HUDEP-2 (cell line): Measurements from ENCODE around the gene RALY.
A peak's percentile ranks its signal among the peaks of the same experiment; 100 is the strongest.

Source experiments
- DNase-seq, 76 experiments: peaks; one replicate each; lab custom pipeline; 2025; ENCODE audit not compliant: unreplicated experiment in 76 of 76; lab: John Stamatoyannopoulos, UW

Gene RALY

DNA sequence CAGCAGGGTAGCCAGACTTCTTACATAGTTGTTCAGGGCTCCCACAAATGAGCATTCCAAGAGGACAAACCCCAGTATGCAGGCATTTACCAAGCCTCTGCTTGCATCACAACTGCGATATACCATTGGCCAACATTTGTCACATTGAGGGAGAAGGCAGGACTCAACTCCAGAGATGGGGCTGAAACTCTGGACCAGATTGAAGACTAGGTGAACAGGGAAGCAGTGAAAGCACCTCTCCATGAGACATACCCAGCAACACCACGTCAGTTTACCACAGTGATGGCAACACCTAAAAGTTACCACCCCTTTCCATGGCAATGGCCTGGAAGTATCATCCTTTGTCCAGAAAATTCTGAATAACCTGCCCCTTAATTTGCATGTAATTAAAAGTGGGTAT lies 7.9 kb upstream of the RALY start:
- no peak for DNase-seq

DNA sequence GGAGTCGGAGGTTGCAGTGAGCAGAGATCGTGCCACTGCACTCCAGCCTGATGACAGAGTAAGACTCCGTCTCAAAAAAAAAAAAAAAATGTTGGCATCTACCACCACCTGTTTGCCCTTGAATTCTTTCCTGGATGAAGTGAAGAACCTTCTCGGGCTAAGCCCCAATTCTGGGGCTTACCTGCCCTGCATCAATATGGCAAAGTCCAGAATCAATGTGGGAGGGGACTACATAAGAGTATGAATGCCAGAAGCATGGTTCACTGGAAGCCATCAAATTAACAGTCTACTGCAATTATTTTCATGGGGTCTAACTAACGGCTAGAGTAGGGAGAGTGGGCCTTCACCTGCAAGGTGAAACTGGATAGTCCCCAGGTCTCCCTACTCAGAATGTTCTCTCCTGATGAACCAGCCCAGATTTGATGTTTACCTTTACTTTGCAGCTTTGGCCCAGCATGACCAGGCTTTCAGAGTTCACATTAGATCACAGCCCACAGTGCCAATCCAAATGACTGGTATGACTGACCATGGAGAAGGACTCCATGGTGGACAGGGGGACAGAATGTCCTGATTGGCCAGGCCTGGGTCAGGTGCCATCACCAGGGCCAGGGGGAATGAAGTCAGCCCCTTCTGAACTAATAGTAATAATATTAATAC lies 7.0 kb upstream of the RALY start:
- DNase-seq: no peak

DNA sequence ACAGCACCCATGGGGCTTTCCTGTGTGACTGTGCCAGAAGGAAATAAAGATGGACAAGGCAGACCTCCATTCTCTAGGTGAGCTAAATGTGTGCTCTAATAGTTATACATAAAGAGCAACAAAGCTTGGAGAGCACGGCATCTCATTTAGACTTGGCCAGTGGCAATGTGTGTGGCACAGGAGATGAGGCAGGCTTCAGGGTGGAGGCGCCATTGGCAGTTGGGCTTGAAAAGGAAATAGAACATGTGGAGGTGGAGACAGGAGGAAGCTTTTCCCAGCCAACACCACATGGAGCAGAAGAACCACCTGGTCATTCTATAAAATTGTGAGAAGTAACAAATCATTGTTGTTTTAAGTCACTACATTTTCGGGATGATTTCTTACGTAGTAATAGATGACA lies 3.6 kb upstream of the RALY start:
- no peak for DNase-seq

DNA sequence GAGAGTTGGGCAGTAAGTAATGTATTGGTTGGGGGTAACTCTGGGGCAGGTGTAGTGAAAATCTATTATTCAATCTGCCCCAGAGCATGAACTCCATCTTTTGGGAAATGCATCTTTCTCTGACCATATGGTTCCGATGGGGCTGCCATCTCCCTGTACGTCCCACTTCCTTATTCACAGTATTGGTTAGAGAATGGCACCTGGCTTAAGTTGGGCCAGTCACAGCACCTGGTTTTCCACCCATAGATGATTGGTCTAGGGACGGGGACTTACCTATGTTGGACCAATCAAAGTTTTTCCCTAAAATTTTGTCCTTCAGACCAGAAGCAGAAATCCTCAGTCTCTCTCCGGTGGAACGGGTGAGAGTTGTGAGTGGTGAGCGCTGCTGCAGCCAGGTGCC lies 2.2 kb upstream of the RALY start:
- DNase-seq: no peak

DNA sequence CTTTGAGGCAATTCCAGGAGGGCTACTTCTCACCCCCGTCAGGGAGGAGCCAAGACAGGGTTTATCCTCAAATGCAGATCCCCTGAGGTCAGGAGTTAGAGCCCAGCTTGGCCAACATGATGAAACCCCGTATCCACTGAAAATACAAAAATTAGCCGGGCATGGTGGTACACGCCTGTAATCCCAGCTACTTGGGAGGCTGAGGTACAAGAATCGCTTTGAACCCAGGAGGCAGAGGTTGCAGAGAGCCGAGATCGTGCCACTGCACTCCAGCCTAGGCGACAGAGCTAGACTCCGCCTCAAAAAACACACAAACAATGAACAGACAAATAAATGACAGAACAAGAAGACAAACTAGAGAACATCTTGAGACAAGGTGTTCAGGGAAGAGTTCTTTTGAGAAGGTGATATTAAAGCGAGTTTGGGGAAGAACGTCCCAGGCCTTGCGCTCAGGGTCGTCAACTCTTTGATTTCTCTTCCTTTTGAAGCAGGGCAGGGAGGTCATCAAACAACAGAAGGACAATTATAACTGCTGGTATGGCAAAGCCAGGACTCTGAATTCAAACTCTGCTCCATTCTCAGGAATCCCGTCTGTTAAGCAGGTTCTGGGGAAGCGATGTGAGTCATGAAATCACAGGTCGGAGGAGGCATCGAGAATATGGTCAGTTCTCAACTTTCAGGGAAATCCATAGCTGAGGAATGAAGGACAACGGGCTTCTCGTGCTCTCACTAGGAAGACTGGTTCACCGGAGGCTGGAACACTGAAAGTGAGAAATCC lies 1.4 kb upstream of the RALY start:
- DNase-seq: no peak

DNA sequence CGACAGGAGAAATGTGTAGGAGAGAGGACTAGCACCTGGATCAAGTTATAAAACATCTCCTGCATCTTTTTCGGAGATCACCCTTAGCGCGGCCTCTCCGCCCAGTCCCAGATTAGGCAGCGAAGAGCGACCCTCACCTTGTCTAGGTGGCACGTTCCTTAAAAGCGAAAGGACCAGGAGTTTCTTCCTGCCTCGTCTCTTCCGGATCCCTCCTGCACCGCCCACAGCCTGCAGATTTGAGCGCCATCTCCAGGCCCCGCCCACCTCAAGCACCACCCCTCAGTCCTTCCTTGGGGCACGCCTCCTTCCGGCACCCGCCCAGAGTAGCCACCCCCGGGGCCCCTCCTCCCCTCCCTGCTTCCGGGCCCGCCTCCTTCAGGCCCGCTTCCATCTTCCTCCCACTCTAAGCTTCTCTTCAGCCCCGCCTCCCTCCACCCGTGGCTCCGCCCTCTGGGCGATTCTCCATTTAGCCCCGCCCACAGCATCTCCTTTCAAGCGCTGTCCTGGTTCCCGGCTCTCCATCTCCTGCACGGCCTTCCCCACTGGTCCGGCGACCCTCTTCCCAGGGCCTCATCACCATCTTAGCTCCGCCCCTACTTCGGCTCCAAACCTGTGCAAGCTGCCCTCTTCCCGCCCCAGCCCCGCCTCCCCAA lies 662 bp upstream of the RALY start:
- DNase-seq: peak; percentile 46 to 99 (median 97)

DNA sequence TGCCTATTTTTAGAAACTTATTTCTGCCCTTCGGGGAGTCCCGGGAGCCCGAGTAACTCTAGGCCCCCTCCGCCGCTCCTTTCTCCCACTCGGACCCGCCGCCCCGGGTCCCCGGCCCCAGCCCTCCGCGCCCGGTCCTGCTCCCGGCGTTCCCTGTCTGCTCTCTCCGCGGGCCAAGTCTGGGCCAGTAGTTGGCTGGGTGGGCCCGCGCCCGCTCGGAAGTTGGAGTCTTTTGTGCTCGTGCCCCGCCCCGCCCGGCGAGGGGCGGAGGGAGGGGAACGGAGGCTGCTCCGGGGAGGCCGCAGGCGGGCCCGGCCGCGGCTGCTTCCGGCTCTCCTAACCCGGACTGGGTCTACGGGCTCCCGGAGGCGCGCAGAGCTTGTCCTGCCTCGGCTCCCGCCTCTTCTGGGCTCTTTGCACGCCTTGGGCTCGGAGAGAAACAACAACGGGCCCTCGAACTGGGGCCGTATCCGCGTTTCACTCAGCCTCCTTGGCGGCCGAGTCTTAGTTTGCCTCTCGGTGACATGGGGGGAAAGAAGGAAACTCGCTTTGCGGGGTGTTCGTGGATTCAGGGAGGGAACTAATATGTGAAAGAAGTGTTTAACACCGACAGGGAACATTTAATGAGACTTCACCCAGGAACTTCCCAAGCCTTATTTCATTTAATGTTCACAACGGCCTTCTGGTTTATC lies 657 bp downstream of the RALY start:
- peak in 69 of 76 experiments; percentile 17 to 80 (median 62) for DNase-seq

DNA sequence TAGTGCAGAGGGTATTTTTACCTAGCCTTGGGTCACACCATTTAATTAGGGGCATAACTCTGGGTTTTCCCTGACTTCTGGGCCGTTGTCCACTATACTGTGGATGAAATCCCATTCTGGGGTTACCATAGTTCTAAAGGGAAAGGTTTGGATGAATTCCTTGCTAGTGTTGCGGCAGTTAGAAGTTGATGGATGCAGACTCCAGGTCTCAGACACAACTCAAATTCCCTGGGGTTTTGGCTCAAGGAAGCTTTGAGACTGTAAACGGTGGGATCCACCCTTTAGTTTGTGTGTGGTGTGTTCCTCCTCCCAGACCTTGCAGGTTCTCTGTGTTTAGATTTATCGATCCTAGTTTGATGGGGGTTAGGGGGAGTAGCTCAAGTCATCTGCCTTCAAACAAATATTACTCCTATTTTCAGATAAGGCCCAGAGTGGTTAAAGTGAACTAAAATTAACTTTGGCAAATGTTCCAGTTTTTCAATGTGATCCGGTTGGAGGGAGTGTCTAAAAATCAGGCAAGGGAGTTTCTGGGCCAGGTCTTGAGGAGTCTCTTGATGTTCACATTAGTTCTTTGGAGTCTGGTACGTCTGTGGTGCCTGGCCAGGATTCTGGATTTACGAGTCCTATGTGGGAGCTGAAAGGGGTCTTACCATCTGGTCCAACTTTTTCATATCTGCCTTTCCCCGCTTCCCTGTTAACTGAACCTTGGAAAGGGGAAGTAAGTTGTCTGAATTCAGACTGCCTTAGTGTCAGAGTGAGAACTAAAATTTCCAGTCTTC lies 1.5 kb downstream of the RALY start:
- peak in 1 of 76 experiments; percentile 42 for DNase-seq

DNA sequence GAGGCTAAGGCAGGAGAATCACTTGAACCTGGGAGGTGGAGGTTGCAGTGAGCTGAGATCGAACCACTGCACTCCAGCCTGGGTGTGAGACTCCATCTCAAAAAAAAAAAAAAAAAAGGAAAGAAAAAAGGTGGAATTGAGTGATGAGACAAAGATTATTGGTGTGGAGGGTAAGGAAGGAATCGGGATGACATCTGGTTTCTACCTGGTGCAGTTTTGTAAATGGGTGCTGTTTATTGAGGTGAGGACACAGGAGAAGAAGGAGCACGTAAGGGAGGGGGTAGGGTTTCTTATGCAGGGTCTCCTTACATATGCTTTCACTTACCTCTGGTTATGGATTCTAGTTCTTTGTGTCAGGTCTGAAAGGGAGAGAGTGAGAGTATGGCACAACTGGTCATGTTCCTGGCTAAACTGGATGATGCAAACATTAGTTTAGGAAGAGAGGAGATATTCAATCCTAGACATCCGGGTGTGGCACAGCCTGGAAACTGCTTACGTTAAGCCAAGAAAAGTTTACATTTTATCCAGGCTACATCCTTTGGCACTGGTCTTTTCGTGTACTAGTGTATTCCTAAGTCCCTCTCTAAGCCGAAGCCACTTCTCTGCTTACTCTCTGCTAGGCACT lies 5.4 kb downstream of the RALY start:
- DNase-seq: no peak

DNA sequence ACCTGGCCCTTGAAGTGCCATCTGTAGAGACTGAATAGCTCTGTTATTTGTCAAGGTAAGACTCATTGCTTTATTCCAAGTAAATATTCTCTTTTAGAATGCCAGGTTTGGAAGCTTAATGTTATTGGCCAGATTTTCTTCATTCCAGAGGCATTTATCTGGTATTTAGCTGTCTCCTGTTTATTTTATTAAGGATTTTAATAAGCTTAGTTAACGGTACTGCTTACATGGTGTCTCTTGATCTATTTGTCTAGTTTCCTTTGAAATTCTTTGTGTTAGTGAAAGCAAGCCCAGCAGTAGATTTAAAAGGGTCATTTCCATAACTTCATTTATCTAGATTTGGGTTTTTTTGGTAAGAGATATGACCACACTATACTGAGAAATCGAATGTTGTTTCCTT lies 7.7 kb downstream of the RALY start:
- no peak for DNase-seq

DNA sequence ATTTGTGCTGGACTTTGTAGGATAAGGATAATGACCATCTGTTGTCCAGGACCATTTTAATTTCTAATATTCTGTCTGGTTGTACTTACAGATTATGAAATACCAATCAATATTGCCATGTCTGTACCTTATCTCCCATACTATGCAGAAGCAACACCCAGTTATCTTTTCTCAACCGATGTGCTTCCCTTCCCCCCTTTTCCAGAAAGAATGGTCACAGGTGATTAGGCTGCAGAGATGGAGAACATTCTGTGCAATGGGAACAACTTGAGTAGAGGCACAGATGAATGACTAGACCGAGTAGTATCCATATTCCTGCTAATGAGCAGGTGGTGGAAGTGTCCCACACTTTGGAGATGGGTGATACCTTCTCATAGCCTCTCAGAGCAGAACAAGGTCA lies 10.5 kb downstream of the RALY start:
- no peak for DNase-seq

DNA sequence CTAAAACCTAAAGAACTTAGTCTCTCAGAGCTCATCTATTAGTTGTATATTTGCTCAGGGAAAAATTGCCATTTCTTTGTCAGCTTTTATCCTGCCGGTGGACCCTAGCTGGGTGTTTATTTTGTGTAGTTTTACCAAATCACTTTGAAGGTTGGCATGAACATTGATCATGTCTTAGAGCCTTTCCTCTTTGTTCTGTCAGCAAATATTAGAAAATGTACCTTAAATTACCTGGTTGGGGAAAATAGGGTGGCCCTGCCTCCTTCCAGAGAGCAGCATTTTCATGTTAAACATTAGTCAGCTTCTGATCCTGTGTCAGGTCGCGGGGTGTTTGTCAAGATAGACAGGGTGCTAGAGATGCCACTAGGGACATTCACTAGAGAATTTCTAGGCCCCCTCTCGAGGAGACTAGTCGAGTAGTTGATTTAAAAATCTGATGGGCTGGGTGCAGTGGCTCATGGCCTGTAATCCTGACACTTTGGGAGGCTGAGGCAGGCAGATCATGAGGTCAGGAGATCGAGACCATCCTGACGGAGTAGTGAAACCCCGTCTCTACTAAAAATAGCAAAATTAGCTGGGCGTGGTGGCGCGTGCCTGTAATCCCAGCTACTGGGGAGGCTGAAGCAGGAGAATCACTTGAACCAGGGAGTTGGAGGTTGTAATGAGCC lies 11.2 kb downstream of the RALY start:
- no peak for DNase-seq

DNA sequence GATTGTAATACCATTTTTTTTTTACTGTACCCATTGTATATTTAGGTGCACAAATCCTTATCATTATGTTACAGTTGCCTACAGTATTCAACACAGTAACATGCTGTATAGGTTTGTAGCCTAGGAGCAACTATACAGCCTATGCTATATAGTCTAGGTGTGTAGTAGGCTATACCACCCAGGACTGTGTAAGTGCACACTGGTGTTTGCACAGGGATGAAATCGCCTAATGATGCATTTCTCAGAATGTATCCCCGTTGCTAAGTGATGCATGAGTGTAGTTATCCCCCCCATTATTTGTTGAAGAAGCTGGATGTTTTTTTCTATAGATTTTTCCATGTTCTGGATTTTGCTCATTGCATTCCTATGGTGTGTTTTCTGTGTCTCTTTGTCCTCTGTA lies 12.9 kb downstream of the RALY start:
- no peak for DNase-seq

DNA sequence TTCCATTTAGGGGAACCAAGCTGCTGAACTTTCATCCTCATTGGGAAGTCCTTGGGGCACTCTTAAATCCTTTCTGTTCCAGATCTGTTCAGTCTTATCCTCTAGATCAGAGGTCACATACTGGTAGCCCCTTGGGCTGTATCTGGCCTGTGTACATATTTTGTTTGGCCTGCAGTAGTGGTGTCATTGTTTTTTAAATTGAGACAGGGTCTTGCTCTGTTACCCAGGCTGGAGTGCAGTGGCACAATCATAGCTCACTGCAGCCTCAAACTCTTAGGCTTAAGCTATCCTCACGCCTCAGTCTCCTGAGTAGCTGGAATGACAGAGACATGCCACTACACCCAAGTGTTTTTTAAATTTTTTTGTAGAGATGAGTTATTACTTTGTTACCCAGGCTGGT lies 14.8 kb downstream of the RALY start:
- DNase-seq: no peak

DNA sequence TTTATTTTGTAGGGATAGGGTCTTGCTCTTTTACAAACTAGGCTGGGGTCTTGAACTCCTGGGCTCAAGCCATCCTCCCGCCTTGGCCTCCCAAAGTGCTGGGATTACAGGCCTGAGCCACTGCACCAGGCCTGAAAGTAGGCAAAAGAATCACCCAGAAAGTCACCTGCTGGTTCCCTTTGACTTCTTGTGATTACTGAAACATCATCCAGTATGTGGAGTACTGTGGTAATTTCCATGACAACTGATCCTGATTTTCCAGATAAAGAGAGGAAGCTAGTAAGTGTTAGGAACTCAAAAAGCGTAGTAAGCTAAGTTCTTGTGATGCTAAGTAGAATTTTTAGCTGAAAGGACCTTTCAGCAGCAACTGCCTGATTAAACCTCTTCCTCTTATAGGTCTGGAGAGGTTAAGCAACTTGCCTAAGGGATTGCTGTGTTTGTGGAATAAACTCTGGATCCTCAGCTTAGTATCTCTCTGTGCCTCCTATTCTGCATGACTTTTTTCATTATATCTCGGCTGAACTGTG lies 16.8 kb downstream of the RALY start:
- DNase-seq: no peak

DNA sequence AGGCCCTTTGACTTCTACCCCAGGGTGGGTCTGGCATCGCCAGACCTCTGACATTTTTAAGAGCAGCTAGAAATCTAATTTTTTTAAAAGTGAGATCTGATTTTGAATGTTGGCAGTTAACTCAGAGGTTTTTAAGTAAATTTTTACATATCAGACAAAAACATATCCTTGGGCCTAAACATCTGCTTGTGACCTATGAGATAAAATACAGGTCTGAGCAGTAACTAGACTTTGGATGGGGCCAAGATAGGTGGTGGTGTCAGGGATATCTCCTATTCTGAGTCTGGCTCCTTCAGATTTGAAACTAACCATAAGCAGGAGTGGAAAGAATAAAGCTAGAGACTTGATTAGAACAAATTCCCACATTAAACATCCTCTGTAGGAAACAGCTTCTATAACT lies 17.6 kb downstream of the RALY start:
- DNase-seq: peak in 19 of 76 experiments; percentile 6 to 59 (median 37)

DNA sequence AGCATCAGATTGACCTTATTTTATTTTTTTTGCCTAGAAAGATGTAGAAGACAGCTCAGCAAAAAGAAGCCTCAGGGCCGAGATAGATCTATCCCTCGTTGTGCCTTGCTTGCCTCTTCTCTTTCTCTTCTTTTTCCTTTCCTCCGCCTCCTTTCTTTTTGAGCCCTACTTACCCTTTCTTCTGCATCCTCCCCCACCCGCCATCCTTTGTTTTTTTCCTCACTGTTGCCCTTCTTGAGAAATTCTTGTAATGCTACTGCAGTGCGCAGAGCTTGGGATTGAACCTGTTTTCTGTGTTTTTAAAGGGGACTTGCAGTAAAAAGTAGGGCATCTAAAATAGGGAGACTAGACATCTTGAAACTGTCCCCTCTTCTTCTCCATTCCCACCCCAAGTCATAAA lies 18.6 kb downstream of the RALY start:
- no peak for DNase-seq

DNA sequence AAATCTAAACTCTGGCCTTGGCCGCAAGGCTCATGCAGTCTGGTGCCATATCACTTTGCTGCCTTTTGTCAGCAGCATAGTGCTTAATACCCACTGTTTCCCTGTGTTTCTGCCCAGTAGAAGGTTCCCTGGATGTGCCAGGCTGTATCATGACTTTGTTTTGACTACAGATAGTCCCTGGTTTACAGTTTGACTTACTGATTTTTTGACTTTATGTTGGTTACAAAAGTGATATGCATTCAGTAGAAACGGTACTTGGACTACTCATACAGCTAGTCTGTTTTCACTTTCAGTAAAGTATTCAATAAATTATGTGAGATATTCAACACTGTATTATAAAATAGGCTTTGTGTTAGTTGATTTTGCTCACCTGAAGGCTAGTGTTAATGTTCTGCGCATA lies 19.0 kb downstream of the RALY start:
- DNase-seq: no peak

DNA sequence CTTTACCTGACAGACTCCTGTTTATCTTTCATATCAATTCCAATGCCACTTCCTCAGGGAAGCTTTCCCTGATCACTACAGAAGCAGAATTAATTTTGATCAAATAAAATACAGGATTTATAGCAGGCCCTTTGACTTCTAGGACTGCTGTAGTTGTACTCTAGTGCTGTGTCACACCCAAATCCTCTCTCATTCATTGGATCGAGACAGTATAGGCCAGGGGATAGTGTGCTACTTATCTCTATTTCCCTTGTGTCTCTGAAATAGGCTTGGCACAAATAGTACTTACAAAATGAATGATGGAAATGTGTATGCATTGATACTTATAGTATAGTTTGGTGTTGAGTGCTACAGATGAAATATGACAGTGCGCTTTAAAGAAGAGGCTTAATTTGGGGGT lies 19.8 kb downstream of the RALY start:
- peak in 22 of 76 experiments; percentile 5 to 68 (median 34) for DNase-seq
